Pancreas (tissue), 10 donors: ENCODE measurements around the gene LRMDA. TPM values are rescaled to one million over a fixed set of nuclear protein-coding genes. Genes with fewer than 3 reads are reported as not detected.
A peak's percentile ranks its signal among the peaks of the same experiment; 100 is the strongest.

Source experiments
- ATAC-seq, 4 donors: fragments of 200-7000 bp; cut with Tn5 transposase; one replicate each; pipeline versions ENCODE4 v1.8.0 to v1.9.1; 2020; ENCODE audit warnings: mild to moderate bottlenecking in 4 of 4, moderate library complexity in 4 of 4
- DNase-seq, 6 donors: peaks; one replicate each; pipeline ENCODE4 v3.0.0-alpha.2; 2020
- FAIRE-seq: peaks from 2 replicates; lab custom pipeline; 2012; peaks lifted over from hg19 to GRCh38; lab: Jason Lieb, UNC
- H3K27ac ChIP-seq, 4 donors: fragments of 200-600 bp; sonication (generic); 1 replicate in 3 of 4; 2 replicates in 1 of 4; pipeline versions ENCODE4 v1.5.0 to v1.8.0; 2020
- H3K27me3 ChIP-seq, 4 donors: fragments of 200-600 bp; one replicate each; pipeline ENCODE4 v1.8.0; 2021
- H3K36me3 ChIP-seq, 3 donors: fragments of 200-600 bp; sonication (generic) in 1 of 3; one replicate each; pipeline versions ENCODE4 v1.5.0 to v1.8.0; 2020 to 2021
- H3K4me1 ChIP-seq, 3 donors: fragments of 200-600 bp; one replicate each; pipeline ENCODE4 v1.8.0; 2021
- H3K4me3 ChIP-seq, 4 donors: fragments of 200-600 bp; sonication (generic) in 2 of 4; one replicate each; pipeline versions ENCODE4 v1.5.0 to v1.8.0; 2020 to 2021
- H3K9me3 ChIP-seq, 4 donors: fragments of 200-600 bp; one replicate each; pipeline ENCODE4 v1.8.0; 2021
- WGBS, 2 donors: extraction: QIAGEN DNeasy Blood & Tissue Kit; methylation state at CpG; one replicate each; pipeline ENCODE4 v1.1.7; 2013; 5-methylcytosine and 5-hydroxymethylcytosine counted together
- intact Hi-C, 3 donors: fragments of 100-400 bp; cut with DNase I; formaldehyde crosslinking; loops; one replicate each; pipeline versions ENCODE4 v1.11.1 to v1.14.2; 2022
- polyA plus RNA-seq, 2 donors: library from polyadenylated mRNA; stranded (reverse); fragments of 200-250 nt; gene quantifications; one replicate each; pipeline ENCODE4 v1.2.3, GENCODE V29; 2013
- total RNA-seq, 6 donors: library from RNA; stranded (reverse); fragmentation: NEBNext Ultra II Directional in 4 of 6; extraction: Animal tissue kit (Norgen Biotek cat#: 25700) in 4 of 6; gene quantifications; one replicate each; pipeline versions ENCODE4 v1.2.1 to v1.2.4, GENCODE V29; 2021 to 2023
- TF ChIP-seq, protein P1 (sequence below), 4 donors: fragments of 200-600 bp; sonication (generic) in 3 of 4; IDR thresholded peaks; one replicate each; pipeline versions ENCODE4 v1.5.0 to v1.8.0; 2021; ENCODE audit warnings: antibody characterized with exemption in 4 of 4
- donor health status: healthy with polysubstance abuse.
- donor health status: DM: no; HTN: no; CAD: no; lungs with moderate emphysema.
- donor health status: DM: no; HTN: no; CAD: no.
- donor health status: control.
- donor health status: control.
- donor health status: Bipolar disorder and iron deficiency.
- donor health status: DM: yes; HTN: yes; CAD: no.
- donor health status: DM: no; HTN: no; CAD: no.
- donor health status: DM: no; HTN: no; CAD: no.
- donor health status: DM: yes; HTN: yes; CAD: no.

Gene LRMDA
- total and polyA plus RNA-seq, 8 donors: 4.6 to 21.2 (median 13.4) TPM

DNA sequence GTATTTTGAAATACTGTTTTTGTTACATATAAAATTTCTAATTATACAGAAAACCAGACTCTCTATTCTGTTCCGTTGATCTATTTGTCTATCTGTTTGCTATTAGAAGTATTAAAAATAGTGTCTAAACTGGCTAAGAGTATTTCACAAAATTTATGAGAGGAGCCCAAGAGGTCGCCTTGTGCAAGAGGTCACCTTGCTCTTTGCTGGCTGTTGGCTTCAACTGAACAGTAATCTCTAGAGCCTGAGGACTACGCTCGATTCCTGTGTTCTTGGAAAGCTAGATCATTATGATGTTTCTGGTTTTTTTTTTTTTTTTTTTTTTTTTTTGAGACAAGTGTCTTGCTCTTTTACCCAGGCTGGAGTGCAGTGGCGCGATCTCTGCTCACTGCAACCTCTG lies 428.6 kb downstream of the LRMDA start:
- no peak for FAIRE-seq
- WGBS, 2 donors: 76 to 88% methylated on average over 6 of the region's 6 CpGs

DNA sequence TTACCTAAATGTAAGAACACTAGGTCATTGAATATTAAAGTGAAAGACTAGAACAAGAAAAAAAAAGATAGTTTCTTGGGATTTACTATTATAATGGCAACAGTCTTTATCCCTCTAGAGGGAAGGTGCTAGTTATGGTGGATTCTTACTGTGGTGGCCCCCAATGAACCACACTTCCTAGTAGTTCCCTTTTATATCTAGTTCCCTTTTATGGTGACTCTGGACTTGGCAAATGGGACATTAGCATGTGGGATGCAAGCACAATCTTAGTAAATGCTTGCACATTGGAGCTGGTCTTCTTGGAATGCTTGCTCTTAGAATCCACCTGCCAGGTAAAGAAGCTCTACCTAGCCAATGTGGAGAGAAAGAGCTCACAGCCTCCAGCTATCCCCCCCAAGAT lies 430.2 kb downstream of the LRMDA start:
- H3K4me1 ChIP-seq: no peaks in the 10 kb centered on the region
- H3K27me3 ChIP-seq: no peaks in the 10 kb centered on the region
- TF ChIP-seq, protein P1, sequence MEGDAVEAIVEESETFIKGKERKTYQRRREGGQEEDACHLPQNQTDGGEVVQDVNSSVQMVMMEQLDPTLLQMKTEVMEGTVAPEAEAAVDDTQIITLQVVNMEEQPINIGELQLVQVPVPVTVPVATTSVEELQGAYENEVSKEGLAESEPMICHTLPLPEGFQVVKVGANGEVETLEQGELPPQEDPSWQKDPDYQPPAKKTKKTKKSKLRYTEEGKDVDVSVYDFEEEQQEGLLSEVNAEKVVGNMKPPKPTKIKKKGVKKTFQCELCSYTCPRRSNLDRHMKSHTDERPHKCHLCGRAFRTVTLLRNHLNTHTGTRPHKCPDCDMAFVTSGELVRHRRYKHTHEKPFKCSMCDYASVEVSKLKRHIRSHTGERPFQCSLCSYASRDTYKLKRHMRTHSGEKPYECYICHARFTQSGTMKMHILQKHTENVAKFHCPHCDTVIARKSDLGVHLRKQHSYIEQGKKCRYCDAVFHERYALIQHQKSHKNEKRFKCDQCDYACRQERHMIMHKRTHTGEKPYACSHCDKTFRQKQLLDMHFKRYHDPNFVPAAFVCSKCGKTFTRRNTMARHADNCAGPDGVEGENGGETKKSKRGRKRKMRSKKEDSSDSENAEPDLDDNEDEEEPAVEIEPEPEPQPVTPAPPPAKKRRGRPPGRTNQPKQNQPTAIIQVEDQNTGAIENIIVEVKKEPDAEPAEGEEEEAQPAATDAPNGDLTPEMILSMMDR (IDR thresholded peaks at IDR 0.05): no peak
- H3K27ac ChIP-seq: no peak overlapping the region
- intact Hi-C loops: no loop called here
- no peak overlapping the region for H3K4me3 ChIP-seq
- DNase-seq: no peak
- no peak for FAIRE-seq
- no peaks in the 10 kb centered on the region for H3K36me3 ChIP-seq
- ATAC-seq: no peak
- no peaks in the 10 kb centered on the region for H3K9me3 ChIP-seq

More for the DNA sequence above, 428.6 kb downstream of the LRMDA start:
- TF ChIP-seq, protein P1 (IDR thresholded peaks at IDR 0.05): no peak
- H3K27ac ChIP-seq: no peak overlapping the region
- DNase-seq (no peak), ATAC-seq (peak in 1 of 4 donors; percentile 34)
- no peaks in the 10 kb centered on the region for H3K36me3 ChIP-seq
- H3K4me3 ChIP-seq: no peak overlapping the region
- H3K27me3 ChIP-seq: no peaks in the 10 kb centered on the region
- intact Hi-C loops: no loop called here
- H3K9me3 ChIP-seq: no peaks in the 10 kb centered on the region
- no peaks in the 10 kb centered on the region for H3K4me1 ChIP-seq

DNA sequence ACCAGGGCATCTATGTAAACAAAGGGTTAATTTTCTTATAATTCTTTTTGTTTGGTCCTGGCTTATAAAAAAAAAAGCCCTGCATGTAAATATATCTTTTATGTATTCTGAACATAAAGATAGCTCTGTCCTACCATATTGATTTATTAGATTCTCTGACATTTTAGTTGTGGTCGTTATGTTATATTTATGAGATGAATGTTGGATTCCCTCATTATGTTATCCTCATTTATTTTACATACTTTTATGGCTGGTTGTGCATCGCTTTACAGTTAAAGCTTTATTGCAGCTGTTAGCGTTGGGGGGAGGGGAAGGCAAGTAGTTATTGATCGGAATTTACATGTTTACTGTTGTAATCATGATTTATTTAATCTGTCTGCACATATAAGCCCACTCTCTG lies 431.5 kb downstream of the LRMDA start:
- TF ChIP-seq, protein P1 (IDR thresholded peaks at IDR 0.05): no peak
- DNase-seq: no peak
- no peak for FAIRE-seq
- H3K36me3 ChIP-seq: no peaks in the 10 kb centered on the region
- H3K4me1 ChIP-seq: no peaks in the 10 kb centered on the region
- no peaks in the 10 kb centered on the region for H3K9me3 ChIP-seq
- intact Hi-C loops: no loop called here
- no peak for ATAC-seq
- no peaks in the 10 kb centered on the region for H3K27me3 ChIP-seq
- 84 to 89% methylated on average over 4 of the region's 4 CpGs for WGBS, 2 donors
- no peak overlapping the region for H3K27ac ChIP-seq
- H3K4me3 ChIP-seq: no peak overlapping the region

DNA sequence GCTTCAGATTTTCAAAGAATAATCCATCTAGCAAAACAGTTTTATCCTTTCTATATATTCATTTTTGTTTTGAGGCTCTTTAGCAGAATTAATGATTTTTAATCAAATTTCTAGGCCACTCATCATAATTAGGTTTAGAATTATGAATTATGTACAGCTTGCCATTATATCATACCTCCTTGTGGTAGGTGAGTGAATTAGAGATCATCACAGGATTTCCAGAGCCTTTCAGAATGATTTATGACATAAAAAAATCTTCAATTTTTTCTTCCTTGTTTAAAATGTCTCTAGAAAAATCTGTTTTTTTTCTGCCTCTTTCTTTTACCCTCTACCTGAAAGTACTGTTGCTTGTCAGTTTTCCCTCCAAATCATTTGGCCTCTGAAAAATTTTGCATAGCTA lies 433.3 kb downstream of the LRMDA start:
- TF ChIP-seq, protein P1 (IDR thresholded peaks at IDR 0.05): no peak
- ATAC-seq (no peak), FAIRE-seq (no peak), DNase-seq (no peak)
- H3K9me3 ChIP-seq: no peaks in the 10 kb centered on the region
- intact Hi-C loops: no loop called here
- no peaks in the 10 kb centered on the region for H3K36me3 ChIP-seq
- no peaks in the 10 kb centered on the region for H3K4me1 ChIP-seq
- no peak overlapping the region for H3K27ac ChIP-seq
- H3K4me3 ChIP-seq: no peak overlapping the region
- H3K27me3 ChIP-seq: no peaks in the 10 kb centered on the region

DNA sequence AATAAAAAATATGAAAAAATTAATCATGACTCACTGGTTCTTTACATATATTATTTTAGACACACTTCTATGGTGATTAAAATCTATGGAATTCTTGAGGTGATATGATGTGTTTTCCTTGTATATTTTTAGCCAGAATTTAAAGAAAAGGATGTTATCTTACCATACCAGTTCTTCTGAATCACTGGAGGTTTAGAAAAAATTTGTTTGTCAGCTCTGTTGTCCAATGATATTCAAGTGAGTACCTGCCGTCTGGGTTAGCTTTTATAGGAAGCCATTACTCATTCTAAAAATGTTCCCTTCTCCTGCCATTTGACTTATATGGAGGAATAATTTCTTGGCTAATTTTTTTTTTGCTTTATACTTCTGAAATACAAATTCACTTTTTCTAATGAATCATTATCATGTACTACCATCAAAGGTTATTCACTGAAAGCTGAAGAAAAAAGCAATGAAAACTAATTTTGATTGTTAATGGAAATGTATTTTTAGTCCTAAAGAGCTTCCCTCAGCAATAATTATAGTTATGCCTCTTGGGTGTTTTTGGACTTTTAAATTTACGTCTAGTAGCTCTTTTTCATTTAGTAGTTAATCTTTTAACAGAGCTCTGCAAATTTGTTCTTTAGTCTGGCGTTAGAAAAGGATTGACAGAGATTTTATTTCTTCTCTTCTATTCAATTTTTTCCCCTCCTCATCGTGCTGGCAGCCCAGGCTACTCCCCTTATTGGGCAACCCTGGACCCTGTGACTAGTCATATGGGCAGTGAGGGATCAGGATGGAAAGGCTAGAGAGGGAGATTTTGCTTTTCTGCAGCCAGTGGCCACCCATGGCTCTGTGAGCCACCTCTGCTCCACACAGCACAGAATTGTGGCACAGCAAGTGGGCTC lies 434.2 kb downstream of the LRMDA start:
- WGBS, 2 donors: 55 to 82% methylated on average over 4 of the region's 4 CpGs
- TF ChIP-seq, protein P1 (IDR thresholded peaks at IDR 0.05): no peak
- Histone ChIP-seq H3K4me3 (no peak overlapping the region), H3K27me3 (no peaks in the 10 kb centered on the region), H3K9me3 (no peaks in the 10 kb centered on the region), H3K27ac (no peak overlapping the region), H3K36me3 (no peaks in the 10 kb centered on the region), H3K4me1 (no peaks in the 10 kb centered on the region)
- ATAC-seq (peak in 1 of 4 donors; percentile 29), DNase-seq (no peak), FAIRE-seq (no peak)
- intact Hi-C loops: no loop called here
